Kasumi-1 (cell line): ENCODE results near the gene SH3PXD2A.

Source experiments
- DNase-seq, 2 experiments: peaks; one replicate each; lab custom pipeline; 2025; lab: John Stamatoyannopoulos, UW

The SH3PXD2A gene

DNA sequence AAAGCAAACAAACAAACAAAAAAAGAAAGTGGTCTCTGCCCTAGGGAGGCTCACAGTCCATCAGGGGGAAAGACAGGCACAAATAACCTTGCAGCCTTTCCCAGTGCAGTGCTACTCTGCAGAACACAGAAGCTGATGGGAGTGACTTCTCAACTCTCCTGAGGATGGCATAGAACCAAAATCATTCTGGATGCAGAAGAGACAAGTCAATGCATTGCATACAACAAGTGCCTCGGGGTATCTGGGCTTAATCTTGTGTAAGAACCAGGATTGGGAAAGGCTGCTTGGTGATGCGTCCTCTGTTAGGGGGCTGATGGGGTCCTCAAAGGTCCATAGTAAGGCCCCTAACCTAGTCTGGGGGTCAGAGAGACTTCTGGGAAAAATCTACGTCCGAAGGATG, 293.0 kb downstream of the SH3PXD2A start:
- no peak for DNase-seq

DNA sequence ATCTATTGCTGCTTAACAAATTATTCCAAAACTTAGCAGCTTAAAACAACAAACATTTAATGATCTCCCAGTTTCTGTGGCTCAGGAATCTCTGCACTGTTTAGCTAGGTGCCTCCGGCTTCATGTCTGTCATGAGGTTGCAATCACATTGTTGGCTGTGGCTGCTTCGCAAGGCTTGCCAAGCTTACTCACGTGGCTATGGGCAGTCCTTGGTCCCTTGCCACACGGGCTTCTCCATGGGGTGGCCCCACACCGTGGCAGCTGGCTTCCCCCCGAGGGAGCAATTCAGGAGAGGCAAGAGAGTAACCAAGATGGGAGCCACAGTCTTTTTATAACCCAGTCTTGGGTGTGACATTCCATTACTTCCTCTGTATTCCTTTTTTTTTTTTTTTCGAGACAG, 294.5 kb downstream of the SH3PXD2A start:
- no peak for DNase-seq

DNA sequence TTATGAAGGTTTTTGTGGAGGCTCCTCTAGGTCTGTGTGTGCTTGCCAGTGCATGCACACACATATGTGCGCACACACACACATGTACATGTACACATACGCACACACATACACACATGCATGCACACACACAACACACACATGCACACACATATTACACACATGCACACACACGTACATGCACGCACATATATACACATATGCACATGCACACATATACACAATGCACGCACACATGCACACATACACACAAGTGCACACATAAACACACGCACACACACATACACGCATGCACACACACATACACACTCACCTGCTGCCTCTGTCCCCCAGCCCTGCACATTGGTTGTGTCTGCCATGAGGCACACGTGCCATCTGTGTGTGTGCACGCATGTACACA, 295.6 kb downstream of the SH3PXD2A start:
- no peak for DNase-seq

DNA sequence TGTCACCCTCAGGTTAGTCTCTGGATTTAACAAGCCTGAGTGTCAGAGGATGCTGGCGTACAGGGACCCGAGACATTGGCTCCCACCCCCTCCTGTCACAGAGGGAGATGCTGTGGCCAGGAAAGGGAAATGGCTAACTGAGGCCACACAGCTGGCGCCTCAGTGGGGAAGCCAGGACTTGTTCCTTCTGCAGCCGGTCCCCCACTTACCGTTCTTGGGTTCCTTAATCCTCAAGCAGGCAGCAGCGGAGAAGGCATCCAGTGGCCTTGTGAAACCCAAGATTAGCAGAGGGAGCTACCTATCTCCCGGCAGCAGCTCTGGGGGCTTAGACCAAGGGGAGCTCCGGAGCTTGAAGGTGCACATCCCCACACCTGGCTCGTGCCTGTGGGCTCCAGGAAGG, 296.5 kb downstream of the SH3PXD2A start:
- DNase-seq = peak; percentile 54 to 56

DNA sequence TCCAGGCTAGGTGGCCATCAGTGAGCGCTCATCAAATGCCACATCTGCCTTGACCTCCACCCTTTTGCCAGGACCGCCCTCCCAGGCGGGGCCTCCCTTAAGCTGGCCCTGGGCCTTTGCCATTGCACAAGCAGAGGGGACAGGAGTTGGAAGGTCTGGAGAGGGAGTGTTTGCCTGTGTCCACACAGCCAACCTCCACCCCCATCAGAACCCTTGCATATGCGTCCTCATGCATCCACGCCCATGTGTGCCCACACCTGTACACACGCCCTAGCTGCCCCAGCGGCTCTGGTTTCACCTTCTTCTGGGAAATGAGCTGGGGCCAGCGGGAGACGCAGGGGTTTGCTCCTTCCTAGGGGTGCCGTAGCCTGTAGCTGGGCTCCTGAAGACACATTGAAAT, 297.9 kb downstream of the SH3PXD2A start:
- DNase-seq = no peak

DNA sequence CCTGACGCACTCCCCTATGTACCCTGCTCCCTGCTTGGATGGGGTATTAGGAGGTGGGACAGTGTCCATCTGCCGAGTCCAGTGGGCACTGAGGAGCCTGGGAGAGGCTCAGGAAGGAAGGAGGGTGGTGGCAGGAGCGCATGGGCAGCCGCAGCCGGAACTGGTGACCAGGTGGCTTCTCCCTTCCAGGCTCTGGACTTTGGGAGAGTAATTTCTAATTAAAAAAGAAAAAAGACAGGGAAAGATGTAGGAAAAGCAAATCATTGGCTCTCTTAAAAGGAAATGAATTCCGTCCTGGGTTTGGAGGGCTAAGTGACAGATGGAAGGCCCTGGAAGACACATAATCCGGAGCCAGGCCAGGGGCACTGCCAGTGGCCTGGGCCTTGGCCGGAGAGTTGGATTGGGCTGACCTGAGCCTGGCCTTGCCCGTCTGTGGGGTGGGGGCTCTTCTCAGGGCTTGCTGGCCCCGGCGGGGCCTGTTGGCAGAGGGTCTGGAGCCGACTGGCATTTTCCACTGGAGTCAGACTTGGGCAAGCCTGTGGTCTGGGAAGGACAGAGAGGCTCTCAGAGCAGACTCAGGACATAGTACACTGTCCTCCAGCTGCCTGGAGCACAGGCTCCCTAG, 298.9 kb downstream of the SH3PXD2A start:
- DNase-seq = no peak

DNA sequence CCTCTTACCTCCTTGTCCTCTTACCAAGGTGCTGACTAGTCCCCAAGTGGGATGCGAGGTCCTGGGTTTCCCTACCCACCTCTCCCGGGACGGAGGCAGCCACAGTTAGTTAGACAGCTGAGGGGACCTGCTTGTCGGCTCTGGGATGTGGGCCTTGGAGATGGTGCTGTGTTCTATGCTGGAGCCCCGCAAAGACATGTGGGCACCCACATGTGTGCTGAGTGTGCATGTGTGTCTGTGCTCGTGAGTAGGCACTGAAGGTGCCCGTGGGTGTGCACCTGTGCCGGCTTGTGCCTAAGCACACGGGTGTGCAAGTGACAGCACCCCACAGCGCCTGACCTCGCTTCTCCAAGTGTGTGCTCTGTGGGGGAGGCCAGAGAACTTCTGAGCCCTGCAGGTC, 299.7 kb downstream of the SH3PXD2A start:
- DNase-seq = no peak

DNA sequence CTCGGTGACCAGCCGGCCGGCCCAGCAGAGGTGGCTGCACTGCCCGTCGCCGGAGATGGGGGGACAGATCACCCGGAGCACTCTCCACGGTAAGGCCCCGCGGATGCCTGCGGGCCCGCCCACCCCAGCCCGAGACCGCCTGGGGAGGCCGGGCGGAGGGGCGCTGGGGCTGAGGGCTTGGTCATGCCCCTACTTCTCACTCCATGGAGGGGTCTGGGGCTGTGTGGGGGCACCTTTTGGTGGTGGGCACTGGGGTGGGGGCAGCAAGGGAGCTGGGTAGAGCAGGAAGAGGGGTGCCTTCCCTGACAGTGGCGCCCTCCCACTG, 300.1 kb downstream of the SH3PXD2A start:
- no peak for DNase-seq

DNA sequence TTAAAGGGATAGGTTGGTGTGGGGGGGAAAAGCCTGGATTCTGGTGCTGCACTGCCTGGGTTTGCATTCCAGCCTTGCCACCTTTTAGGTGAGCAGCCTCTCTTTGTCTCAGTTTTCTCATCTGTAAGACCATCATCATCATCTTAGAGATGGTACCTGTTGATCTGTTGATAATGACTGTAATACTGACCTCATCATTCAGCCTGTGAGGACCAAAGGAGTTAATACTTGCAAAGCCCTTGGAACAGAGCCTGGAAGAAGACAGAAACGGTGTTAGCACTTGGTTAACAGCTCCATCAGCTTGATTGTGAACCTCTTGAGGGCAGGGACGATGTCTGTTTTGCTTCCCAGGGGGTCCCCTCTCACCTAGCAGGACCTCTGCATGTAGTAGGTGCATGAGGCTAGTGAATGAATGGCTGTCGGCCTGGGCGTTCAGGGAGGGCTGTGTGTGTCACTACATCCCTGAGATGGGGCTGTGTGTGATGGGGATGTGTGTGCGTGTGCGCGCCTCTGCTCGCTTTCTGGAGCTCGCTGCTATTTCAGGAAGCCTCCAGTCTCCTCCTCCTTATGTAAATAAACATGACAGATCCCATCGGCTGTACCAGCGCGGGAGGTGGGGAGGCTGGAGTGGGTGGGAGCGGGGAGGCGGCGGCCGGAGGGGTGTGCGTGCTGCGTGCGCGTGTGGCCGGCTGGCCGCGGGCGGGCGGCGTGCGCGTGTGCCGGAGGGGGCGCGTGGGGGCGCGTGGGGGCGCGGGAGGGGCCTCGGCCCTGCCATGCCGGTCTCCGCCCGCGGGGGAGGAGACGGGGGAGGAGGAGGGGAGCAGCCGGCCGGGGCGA, 300.7 kb downstream of the SH3PXD2A start:
- peak; percentile 83 to 84 for DNase-seq

DNA sequence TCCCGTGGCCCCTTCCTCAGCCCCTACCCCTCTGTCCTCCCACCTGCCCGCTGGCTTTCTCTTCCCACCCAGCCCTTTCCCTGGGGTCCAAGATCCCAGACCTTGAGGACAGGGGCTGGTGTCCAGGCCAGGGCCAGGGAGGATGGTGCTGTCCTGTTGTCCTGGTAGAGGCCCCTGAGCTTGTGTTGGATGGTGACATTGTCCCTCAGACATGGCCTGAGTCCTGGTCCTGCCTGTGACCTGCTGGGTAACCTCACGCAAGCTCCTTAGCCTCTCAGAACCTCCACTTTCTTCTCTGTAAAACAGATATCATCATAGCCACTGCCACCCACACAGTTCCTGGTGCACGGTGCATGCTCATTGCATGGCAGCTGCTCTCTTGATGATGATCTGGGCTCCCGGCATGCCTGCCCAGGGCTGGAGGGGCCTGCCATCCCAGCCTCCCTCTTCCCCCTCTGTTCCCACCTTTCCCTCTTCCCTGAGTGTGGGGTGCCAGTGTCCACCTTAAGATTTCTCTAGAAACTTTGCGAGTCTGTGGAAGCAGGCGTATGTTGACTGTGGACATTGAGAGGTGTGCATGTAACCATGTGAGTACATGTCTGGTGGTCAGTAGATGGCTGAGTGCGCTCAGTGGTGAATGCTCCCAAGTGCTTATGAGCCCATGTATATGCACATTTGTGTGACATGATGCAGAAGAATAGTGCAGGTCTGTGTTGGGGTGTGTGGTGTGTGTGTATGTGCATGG, 301.5 kb downstream of the SH3PXD2A start:
- no peak for DNase-seq

DNA sequence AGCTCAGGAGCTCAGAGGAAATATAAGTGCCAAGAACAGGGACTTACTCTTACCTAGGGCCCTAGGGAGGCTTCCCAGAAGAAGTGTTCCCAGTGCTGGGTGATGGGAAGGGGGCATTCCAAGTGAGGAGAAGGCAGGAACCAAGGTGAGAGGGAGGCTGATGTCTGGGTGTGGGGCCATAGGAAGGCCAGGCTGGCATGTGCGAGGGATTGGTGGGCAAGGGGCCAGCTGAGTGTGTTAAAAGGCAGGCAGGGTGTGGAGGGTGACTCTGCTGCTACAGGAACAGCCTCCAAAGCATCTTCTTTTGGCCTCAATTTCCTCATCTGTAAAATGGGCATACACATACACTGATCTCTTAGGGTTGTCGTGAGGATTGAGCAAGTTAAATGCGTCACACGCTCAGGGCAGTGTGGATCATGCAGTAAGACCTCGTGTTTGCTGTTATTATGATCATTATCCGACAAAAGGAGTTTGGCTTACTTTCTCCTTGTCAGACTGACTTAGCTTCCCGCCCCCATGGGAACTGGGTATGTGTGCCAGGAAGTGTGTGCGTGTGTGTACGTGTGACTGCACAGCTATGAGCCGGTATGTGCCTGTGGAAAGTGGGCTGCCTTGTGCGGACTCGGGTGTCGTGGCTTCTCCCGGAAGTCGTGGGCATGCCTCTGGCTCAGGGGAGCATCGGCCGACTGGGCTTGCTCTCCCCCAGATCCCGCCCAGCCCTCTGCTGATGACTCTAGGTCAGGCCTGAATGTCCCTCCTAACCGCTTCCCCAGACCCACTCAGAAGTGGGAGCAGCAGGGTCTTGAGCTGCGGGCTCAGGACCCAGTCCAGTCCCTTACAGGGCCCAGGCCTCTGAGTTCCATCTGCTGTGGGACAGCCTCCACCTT, 302.3 kb downstream of the SH3PXD2A start:
- no peak for DNase-seq

DNA sequence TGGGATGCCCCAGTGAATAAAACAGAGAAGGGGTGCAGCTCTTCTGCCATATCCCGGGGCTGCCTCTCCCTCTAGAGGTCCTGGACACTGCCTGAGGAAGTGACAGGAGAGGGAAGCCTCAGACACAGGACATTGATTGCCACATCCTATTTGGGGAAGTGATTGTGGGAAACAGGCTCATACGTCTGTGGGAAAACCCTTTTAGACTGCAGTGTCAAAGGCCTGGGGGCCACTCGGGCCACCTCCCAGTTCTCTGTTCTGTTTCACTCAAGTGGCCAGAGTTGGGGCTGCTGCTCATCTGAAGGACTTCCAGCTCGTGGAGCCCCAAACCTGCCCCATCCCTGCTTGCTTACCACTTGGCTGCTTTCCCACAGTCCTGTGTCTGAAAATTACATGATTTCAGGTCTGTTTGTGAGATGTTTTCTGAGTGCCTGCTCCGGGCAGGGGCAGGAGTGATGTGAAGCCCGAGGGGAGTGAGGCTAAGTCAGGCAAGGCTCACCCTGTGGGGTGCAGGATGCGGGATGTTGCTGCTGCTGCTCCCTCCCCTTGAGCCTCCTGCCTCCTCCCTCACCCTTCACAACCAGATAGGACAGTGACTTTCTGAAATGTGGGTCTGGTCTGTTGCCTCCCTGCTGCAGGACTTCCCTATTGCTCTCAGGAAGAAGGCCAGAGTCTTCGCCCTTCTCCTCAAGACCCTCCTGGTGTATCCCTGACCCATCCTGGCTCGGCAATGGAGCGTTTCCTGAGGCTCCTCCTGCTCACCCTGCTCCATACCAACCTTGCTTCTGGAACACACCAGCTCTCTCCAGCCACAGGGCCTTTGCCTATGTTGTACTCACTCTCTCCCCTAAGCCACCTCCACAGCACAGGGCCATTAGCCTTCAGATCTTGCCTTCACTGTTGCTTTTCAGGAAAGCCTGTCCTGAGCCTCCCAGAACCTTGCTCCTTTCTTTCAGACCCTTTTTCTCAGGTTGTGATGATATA, 303.5 kb downstream of the SH3PXD2A start:
- DNase-seq = peak; percentile 57 to 61

DNA sequence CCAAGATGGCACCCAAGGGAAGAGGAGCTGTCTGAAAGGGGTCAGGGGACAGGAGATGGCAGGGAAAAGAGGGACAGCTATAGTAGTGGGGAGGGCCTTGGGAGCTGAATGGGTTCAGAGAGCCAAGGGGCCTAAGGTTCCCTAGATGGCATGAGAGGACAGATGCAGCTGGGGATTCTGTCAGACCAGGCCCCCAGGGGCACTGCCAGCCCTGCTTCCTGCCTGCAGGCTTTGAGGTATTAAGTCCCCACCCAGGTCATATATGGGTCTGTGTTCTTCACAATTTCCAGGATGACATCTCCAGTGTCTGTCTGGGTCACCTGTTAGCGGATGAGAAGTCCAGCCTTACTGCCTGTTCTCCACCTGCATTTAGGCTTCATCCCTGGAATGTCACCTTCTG, 305.1 kb downstream of the SH3PXD2A start:
- no peak for DNase-seq

DNA sequence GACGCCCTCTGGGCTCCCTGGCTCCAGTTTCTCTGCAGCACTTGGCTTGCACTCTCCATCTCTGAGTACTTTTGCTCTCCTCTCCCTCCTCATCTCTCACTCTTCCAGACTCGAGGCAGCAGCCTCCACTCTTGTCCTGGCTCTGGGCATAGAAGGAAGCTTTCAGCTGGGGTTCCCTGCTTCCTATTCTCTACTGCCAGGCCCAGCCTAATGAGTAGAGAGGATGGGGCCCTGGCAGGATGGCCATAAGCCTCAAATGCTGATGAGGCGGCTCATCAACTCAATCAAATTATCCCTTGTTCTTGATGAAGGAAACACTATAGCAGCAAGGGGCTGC, 306.1 kb downstream of the SH3PXD2A start:
- DNase-seq = no peak

DNA sequence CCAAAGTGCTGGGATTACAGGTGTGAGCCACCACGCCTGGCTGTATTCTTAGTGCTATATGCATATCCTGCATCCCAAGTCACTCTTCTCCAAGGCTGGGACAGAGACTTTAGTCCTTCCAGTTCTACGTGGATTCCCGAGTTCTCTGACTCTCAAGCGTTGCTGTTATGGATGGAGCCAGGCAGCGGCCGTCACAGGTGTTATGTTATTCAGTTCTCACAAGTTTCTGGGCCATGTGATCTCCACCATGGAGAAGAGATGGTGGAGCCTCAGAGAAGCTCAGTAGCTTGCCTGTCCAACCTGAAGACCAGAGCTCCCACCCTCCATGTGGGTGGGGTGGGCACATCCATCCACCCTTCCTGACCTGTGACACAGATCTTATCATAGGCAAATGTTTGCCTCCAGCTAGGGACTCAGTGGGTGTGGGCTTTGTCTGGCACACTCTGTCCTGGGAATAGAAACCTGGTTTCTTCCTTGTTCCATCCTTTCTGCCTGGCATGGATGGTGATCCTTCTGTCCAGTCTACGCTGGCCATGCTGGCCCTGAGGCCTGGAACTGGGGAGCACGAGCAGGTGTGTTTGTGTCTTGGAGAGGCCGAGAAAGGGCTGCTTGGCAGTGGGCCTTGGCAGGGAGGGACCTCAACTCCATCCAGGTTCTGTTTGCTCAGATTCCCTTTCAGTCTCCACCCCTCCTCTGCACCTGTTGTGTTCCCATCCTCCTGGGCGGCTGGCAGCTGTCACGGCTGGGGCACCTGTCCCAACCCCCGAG, 306.6 kb downstream of the SH3PXD2A start:
- no peak for DNase-seq

DNA sequence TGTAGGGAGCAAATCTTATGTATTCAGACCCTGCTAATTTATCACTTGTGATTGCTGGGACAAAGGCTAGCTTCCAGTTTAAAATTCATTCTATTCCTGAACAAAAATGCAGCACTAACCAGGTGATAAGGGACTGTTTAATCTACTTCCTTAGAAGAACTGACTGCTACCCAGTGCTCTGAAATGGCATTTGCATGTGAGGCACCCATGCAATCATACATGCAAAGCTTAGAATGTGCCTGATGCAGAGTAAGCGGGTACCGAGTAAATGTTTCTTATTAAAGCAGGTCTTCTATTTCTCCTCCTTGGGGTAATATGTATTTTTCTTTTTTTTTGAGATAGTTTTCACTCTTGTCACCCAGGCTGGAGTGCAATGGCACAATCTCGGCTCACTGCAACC, 307.4 kb downstream of the SH3PXD2A start:
- DNase-seq = no peak

DNA sequence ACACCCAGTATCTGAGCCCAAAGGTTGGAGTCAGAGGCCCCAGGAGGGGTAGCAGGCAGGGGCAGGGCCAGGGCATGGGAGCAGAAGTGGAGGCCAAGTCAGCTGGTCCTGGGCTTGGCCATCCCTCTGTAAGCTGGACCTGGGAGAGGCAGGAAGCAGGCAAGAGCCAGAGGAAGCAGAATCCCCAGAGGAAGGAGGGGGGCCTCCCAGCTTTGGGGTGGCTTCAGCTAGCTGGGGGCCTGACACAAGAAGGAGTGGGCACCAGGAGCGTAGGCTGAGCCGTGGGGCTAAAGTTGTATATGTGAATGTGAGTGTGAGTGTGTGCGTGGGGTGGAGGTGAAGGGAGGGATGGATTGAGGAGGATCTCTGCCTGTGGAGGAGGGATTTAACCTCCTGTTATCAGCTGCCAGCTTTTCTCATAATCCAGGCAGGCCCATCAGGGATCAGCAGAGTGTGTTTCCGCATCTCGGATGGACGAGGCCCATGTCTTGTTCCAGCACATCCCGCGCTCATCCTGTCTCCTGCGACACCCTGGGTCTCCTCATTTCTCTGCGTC, 307.9 kb downstream of the SH3PXD2A start:
- no peak for DNase-seq

DNA sequence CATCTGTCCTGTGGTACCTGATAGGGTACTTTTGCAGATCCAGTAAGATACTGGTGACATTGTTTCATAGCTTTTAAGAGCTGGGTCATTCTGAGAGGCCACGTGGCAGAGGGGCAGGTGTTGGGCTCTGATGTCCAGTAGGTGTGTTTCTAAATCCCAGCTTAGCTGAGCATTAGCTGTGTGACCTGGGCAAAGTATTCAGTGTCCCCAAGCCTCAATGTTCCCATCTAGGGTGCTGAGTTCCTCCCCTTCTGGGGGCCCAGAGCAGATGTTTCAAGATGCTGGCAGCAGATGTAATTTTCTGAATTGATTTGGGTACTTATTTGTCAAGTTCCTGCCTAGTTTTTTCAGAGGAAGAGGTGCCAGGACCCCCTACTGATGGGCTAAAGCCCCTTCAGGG, 309.0 kb downstream of the SH3PXD2A start:
- DNase-seq = no peak

DNA sequence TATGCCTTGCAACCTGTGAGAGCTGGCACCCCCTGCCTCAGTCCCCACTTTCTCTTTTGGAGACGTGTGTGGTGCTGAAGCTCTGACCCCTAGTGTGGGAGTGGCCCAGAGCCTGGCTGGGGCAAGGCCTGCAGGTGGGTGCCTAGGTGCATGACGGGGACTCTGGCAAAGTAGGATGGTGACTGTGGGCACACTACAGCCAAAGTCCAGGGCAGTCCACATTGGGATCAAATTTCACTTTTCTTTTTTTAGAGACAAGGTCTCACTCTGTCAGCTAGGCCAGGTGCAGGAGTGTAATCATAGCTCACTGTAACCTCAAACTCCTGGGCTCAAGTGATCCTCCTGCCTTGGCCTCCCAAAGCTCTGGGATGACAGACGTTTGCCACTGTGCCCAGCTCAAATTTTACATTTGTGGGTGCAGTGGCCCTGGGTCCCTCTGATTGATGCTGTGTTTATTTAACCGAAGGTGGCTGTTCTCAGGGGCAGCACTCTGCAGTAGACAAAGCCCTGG, 309.6 kb downstream of the SH3PXD2A start:
- no peak for DNase-seq

DNA sequence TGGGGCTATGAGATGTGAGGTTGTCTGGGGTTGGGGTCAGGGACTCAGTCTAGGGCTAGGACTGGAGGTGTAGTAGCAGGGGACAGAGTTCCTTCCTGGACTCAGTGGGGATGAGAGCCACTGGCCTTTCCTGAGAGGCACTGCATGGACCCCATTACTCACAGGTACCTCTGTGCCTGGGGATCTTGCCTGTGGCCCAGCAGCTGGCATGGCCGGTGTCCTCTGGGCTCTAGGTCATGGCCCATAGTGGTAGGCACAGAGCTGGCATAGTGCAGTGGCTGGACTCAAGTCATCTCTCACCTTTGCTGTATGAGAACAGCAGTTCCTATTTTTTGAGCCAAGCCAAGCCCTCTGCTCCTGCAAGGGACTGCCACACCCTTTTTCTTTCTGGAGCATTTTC, 310.0 kb downstream of the SH3PXD2A start:
- no peak for DNase-seq
